ENCODE results near the gene LANCL2.

The LANCL2 gene

DNA sequence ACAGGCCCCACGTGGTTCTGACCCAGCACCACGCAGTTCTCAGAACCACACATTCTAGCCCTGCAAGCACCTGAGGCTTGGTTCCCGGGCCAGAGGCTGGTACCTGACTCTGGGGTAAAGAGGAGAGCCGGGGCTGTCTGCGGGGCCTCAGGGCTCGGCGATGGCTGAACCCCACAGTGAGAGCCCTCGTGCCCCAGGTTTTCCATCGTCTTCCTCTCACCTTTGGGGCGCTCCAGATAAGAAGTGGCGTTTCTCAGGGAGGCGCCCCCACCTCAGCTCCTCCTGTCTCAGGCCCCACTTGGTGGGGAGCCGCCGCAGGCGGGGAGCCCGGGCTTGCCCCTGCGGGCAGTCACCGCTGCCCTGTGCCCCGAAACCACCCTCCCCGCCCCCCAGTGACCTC lies 2.2 kb upstream of the LANCL2 start:
- Histone ChIP-seq H3K36me3 (ENCODE audit: control insufficient read depth, insufficient read depth, low read length) (no peaks in the 10 kb centered on the region), H3K4me3 (ENCODE audit: low read depth, low read length) (no peak overlapping the region), H3K27ac (ENCODE audit: low read depth, low read length) (no peak overlapping the region)

DNA sequence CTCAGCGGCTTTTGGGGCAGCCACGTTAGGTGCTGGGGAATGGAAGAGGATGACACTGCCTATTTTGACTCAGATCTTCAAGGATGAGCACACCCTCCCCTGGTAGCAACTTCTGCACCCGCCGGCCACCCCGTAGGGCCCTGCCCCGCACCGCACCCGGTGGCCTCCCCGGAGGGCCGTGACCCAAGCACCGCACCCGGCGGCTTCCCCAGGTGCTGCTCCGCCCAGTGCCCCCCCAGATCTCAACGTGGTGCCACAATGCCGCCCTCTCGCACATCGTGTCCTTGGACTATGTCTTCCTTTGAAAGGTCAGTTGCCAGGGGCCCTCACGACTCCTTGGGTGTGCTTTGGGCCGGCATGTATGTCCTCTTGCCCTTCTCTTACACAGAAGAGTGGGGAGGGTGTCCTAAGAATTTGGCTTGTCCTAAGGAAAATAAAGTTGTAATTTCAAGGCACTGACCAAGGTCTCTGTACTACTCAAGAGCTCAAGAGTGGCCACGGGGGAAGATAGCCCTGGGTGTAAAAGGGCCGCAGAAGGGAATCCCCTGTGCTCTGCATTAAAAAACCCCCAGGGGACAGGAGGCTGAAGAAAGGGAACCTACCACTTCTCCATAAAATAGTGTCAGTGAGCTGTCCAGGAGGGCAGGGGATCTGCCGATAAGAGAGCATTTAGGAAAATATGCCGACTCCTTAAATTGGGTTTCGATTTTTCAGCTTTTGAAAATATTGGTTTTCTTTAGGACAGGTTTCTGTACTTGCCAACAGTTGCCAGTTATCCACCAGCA lies 1.6 kb upstream of the LANCL2 start:
- no peaks in the 10 kb centered on the region for H3K36me3 ChIP-seq (ENCODE audit: control insufficient read depth, insufficient read depth, low read length)
- no peaks in the 10 kb centered on the region for H3K9me3 ChIP-seq (ENCODE audit: control insufficient read depth, insufficient read depth, low read length)
- no peak overlapping the region for H3K27ac ChIP-seq (ENCODE audit: low read depth, low read length)
- H3K9ac ChIP-seq (ENCODE audit: low read depth, low read length): no peak overlapping the region
- no peaks in the 10 kb centered on the region for H3K27me3 ChIP-seq (ENCODE audit: control insufficient read depth, insufficient read depth, low read length)
- no peak overlapping the region for H3K4me3 ChIP-seq (ENCODE audit: low read depth, low read length)
- H3K4me1 ChIP-seq (ENCODE audit: control insufficient read depth, insufficient read depth, low read length): peaks cover 15% of the 10 kb centered on the region; the same call in 1 of the 2 replicates

More for the DNA sequence above, 2.2 kb upstream of the LANCL2 start:
- H3K27me3 ChIP-seq (ENCODE audit: control insufficient read depth, insufficient read depth, low read length): no peaks in the 10 kb centered on the region
- peaks cover 15% of the 10 kb centered on the region; the same call in 1 of the 2 replicates for H3K4me1 ChIP-seq (ENCODE audit: control insufficient read depth, insufficient read depth, low read length)
- no peak overlapping the region for H3K9ac ChIP-seq (ENCODE audit: low read depth, low read length)
- no peaks in the 10 kb centered on the region for H3K9me3 ChIP-seq (ENCODE audit: control insufficient read depth, insufficient read depth, low read length)

GRCh38 chr7:55365675-55366460 lies 731 bp downstream of the LANCL2 start:
- Histone ChIP-seq H3K9me3 (ENCODE audit: control insufficient read depth, insufficient read depth, low read length) (no peaks in the 10 kb centered on the region), H3K27ac (ENCODE audit: low read depth, low read length) (peak overlapping the region; percentile 99), H3K27me3 (ENCODE audit: control insufficient read depth, insufficient read depth, low read length) (no peaks in the 10 kb centered on the region), H3K36me3 (ENCODE audit: control insufficient read depth, insufficient read depth, low read length) (no peaks in the 10 kb centered on the region), H3K4me1 (ENCODE audit: control insufficient read depth, insufficient read depth, low read length) (peaks cover 15% of the 10 kb centered on the region; the same call in 1 of the 2 replicates), H3K4me3 (ENCODE audit: low read depth, low read length) (peak overlapping the region; percentile 97), H3K9ac (ENCODE audit: low read depth, low read length) (peak overlapping the region; percentile 99)

- Histone ChIP-seq H3K4me3 (ENCODE audit: low read depth, low read length) (peak overlapping the region; percentile 97), H3K4me1 (ENCODE audit: control insufficient read depth, insufficient read depth, low read length) (peaks cover 15% of the 10 kb centered on the region; the same call in 1 of the 2 replicates), H3K27me3 (ENCODE audit: control insufficient read depth, insufficient read depth, low read length) (no peaks in the 10 kb centered on the region), H3K9me3 (ENCODE audit: control insufficient read depth, insufficient read depth, low read length) (no peaks in the 10 kb centered on the region), H3K9ac (ENCODE audit: low read depth, low read length) (peak overlapping the region; percentile 99), H3K36me3 (ENCODE audit: control insufficient read depth, insufficient read depth, low read length) (no peaks in the 10 kb centered on the region), H3K27ac (ENCODE audit: low read depth, low read length) (peak overlapping the region; percentile 99)
Measured at GRCh38 chr7:55366461-55367070, 1.4 kb downstream of the LANCL2 start.

DNA sequence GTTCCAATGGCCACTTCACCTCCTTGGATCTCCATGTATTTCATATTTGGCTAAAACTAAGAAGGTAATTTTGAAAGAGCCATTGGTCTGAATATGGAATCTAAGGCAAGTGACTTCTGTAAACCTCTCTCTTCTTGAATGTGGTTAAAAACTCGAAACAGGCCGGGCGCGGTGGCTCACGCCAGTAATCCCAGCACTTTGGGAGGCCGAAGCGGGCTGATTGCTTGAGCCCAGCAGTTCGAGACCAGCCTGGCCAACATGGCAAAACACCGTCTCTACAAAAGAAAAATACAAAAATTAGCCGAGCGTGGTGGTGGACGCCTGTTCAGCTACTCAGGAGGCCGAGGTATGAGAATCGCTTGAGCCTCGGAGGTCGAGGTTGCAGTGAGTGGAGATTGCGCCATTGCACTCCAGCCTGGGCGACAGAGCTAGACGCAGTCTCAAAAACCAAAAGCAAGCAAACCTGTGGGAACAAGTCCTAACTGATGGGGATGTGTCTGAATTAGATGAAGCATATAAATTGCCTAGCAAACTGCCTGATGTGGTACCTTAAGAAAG lies 2.2 kb downstream of the LANCL2 start:
- no peaks in the 10 kb centered on the region for H3K36me3 ChIP-seq (ENCODE audit: control insufficient read depth, insufficient read depth, low read length)
- peaks cover 15% of the 10 kb centered on the region; the same call in 1 of the 2 replicates for H3K4me1 ChIP-seq (ENCODE audit: control insufficient read depth, insufficient read depth, low read length)
- H3K9me3 ChIP-seq (ENCODE audit: control insufficient read depth, insufficient read depth, low read length): no peaks in the 10 kb centered on the region
- peak overlapping the region; percentile 99 for H3K9ac ChIP-seq (ENCODE audit: low read depth, low read length)
- peak overlapping the region; percentile 97 for H3K4me3 ChIP-seq (ENCODE audit: low read depth, low read length)
- peak overlapping the region; percentile 99 for H3K27ac ChIP-seq (ENCODE audit: low read depth, low read length)
- H3K27me3 ChIP-seq (ENCODE audit: control insufficient read depth, insufficient read depth, low read length): no peaks in the 10 kb centered on the region

DNA sequence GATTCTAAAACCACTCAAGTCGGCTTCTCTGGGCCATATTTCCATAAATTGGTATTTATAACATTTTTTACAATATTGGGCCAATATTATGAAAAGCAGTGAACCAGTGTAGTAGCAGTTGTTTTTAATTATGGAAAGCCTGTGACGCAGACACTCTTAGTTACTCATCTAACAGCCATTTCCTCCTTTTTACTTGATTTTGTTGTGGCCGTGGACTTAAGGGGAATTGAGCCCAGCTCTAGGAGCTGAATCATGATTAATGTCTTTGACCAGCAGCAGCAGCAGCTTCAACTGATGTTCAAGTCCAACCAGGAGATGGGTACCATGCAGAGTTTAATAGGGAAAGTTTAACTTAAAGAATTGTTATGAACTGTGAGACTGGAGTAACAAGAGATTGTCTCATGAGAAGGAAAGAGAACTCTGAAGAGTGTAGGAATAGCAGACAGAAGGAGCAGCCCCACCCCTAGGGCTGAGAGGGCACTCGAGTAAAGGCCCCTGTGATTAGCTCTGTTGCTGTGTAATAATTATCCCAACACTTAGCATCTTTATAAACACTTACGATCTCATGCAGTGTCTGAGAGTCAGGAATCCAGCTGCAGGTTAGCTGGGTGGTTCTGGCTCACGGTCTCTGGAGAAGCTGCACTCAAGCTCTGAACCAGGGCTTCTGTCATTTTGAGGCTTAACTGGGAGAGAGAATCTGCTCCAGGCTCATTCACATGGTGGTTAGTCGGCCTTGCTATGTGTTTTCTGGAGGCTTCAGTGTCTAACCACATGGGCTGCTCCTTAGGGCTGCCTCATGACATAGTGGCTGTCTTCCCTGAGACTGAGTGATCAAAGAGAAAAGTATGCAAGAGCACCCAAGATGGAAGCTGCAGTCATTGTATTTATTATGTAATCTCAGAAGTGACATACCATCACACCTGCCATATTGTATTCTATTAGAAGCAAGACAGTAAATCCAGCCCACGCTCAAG lies 4.6 kb downstream of the LANCL2 start:
- no peak overlapping the region for H3K9ac ChIP-seq (ENCODE audit: low read depth, low read length)
- no peak overlapping the region for H3K4me3 ChIP-seq (ENCODE audit: low read depth, low read length)
- no peaks in the 10 kb centered on the region for H3K36me3 ChIP-seq (ENCODE audit: control insufficient read depth, insufficient read depth, low read length)
- no peaks in the 10 kb centered on the region for H3K9me3 ChIP-seq (ENCODE audit: control insufficient read depth, insufficient read depth, low read length)
- H3K4me1 ChIP-seq (ENCODE audit: control insufficient read depth, insufficient read depth, low read length): peaks cover 7% of the 10 kb centered on the region; the same call in 1 of the 2 replicates
- H3K27me3 ChIP-seq (ENCODE audit: control insufficient read depth, insufficient read depth, low read length): no peaks in the 10 kb centered on the region
- no peak overlapping the region for H3K27ac ChIP-seq (ENCODE audit: low read depth, low read length)

- Histone ChIP-seq H3K36me3 (ENCODE audit: control insufficient read depth, insufficient read depth, low read length) (no peaks in the 10 kb centered on the region), H3K27me3 (ENCODE audit: control insufficient read depth, insufficient read depth, low read length) (no peaks in the 10 kb centered on the region), H3K9ac (ENCODE audit: low read depth, low read length) (no peak overlapping the region), H3K4me3 (ENCODE audit: low read depth, low read length) (no peak overlapping the region), H3K27ac (ENCODE audit: low read depth, low read length) (no peak overlapping the region), H3K4me1 (ENCODE audit: control insufficient read depth, insufficient read depth, low read length) (0 out of 2 replicates have a peak, but pooled peaks cover 3% of the 10 kb centered on the region), H3K9me3 (ENCODE audit: control insufficient read depth, insufficient read depth, low read length) (no peaks in the 10 kb centered on the region)
Measured at GRCh38 chr7:55374213-55374612, 9.1 kb downstream of the LANCL2 start.

DNA sequence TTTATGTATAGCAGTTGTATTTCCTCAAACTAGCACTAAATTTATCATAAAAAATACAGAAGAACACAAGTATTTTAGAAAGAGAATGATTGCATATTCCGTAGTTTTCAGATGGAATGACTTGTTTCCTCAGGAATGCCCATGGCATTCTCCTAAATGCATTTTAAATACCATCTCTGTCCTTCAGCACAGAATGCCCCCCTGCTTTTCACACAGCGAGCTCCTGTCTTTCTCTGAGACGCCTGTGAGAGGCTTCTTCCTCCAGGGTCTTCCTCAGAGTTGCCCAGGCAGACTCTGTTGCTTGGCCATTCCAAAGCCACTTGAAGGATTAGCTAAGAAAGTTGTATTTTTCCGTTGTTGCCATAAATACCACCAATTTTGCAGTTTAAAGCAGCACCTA lies 10.1 kb downstream of the LANCL2 start:
- no peaks in the 10 kb centered on the region for H3K36me3 ChIP-seq (ENCODE audit: control insufficient read depth, insufficient read depth, low read length)
- 0 out of 2 replicates have a peak, but pooled peaks cover 3% of the 10 kb centered on the region for H3K4me1 ChIP-seq (ENCODE audit: control insufficient read depth, insufficient read depth, low read length)
- no peaks in the 10 kb centered on the region for H3K9me3 ChIP-seq (ENCODE audit: control insufficient read depth, insufficient read depth, low read length)
- no peak overlapping the region for H3K9ac ChIP-seq (ENCODE audit: low read depth, low read length)
- no peak overlapping the region for H3K4me3 ChIP-seq (ENCODE audit: low read depth, low read length)
- no peaks in the 10 kb centered on the region for H3K27me3 ChIP-seq (ENCODE audit: control insufficient read depth, insufficient read depth, low read length)
- peak overlapping the region; percentile 12 for H3K27ac ChIP-seq (ENCODE audit: low read depth, low read length)

GRCh38 chr7:55377162-55377817 lies 12.2 kb downstream of the LANCL2 start:
- Histone ChIP-seq H3K9me3 (ENCODE audit: control insufficient read depth, insufficient read depth, low read length) (no peaks in the 10 kb centered on the region), H3K36me3 (ENCODE audit: control insufficient read depth, insufficient read depth, low read length) (no peaks in the 10 kb centered on the region), H3K4me1 (ENCODE audit: control insufficient read depth, insufficient read depth, low read length) (peaks cover 9% of the 10 kb centered on the region), H3K27me3 (ENCODE audit: control insufficient read depth, insufficient read depth, low read length) (no peaks in the 10 kb centered on the region), H3K27ac (ENCODE audit: low read depth, low read length) (no peak overlapping the region), H3K9ac (ENCODE audit: low read depth, low read length) (no peak overlapping the region), H3K4me3 (ENCODE audit: low read depth, low read length) (no peak overlapping the region)
